Posterior vena cava (tissue), 2 donors: ENCODE data around the gene GAST. TPM values are rescaled to one million over a fixed set of nuclear protein-coding genes. Genes with fewer than 3 reads are reported as not detected.

Experiments
- total RNA-seq, 2 donors: library from RNA; stranded (reverse); fragmentation: NEBNext Ultra II Directional; extraction: Animal tissue kit (Norgen Biotek cat#: 25700); gene quantifications; one replicate each; pipeline ENCODE4 v1.2.1, GENCODE V29; 2021
- donor health status: DM: yes; HTN: yes; CAD: no.
- donor health status: DM: yes; HTN: yes; CAD: no.

Gene GAST
- total RNA-seq, 2 donors from 2014 or later, result not detected

Other genes starting within 250 kb of the GAST start
- under 1 TPM in 1 of 2 donors, not detected in 1; 0.23 TPM for gene KRT32, start 244.9 kb upstream of the GAST start, total RNA-seq
- gene KRT35, start 231.2 kb upstream of the GAST start, total RNA-seq, result not detected
- not detected for gene KRT36, start 222.4 kb upstream of the GAST start, total RNA-seq
- gene KRT13, start 206.7 kb upstream of the GAST start, total RNA-seq, result not detected
- gene KRT15, start 193.4 kb upstream of the GAST start, total RNA-seq, result not detected
- gene KRT19, start 184.0 kb upstream of the GAST start, total RNA-seq, result 1 to 10 TPM; 1.6 to 3.6 TPM
- not detected for gene KRT9, start 140.3 kb upstream of the GAST start, total RNA-seq
- 1 to 10 TPM; 1.3 to 2.0 TPM for gene KRT14, start 125.4 kb upstream of the GAST start, total RNA-seq
- gene KRT16, start 99.6 kb upstream of the GAST start, total RNA-seq, result not detected
- gene KRT17, start 87.8 kb upstream of the GAST start, total RNA-seq, result 1 to 10 TPM; 2.8 to 5.1 TPM
- gene EIF1, start 23.4 kb upstream of the GAST start, total RNA-seq, result 100 to 1,000 TPM; 694 to 760 TPM
- under 1 TPM in 1 of 2 donors, not detected in 1; 0.19 TPM for gene HAP1, start 22.3 kb downstream of the GAST start, total RNA-seq
- 10 to 100 TPM; 14.6 to 21.2 TPM for gene JUP, start 74.4 kb downstream of the GAST start, total RNA-seq
- 10 to 100 TPM; 10.1 to 12.1 TPM for gene P3H4, start 99.6 kb downstream of the GAST start, total RNA-seq
- gene FKBP10, start 100.7 kb downstream of the GAST start, total RNA-seq, result 100 to 1,000 TPM in 1 of 2 donors, 10 to 100 TPM in 1; 91.3 to 134 TPM
- gene NT5C3B, start 123.9 kb downstream of the GAST start, total RNA-seq, result 10 to 100 TPM; 49.1 to 61.8 TPM
- under 1 TPM; 0.32 to 0.43 TPM for gene KLHL10, start 125.5 kb downstream of the GAST start, total RNA-seq
- gene KLHL11, start 153.1 kb downstream of the GAST start, total RNA-seq, result 10 to 100 TPM; 10.9 to 12.1 TPM
- gene ACLY, start 206.6 kb downstream of the GAST start, total RNA-seq, result 100 to 1,000 TPM in 1 of 2 donors, 10 to 100 TPM in 1; 97.5 to 101 TPM
- gene ODAD4, start 218.3 kb downstream of the GAST start, total RNA-seq, result 1 to 10 TPM in 1 of 2 donors, under 1 TPM in 1; 0.74 to 1.2 TPM